IMR-90 (cell line): ENCODE results near the gene GALM. TPM values are rescaled to one million over a fixed set of nuclear protein-coding genes. Genes with fewer than 3 reads are reported as not detected.

Experiments
- ATAC-seq: fragments of 200-7000 bp; cut with Tn5 transposase; 2 replicates; pipeline ENCODE4 v1.9.1; 2020; ENCODE audit warnings: low read depth, mild to moderate bottlenecking, moderate library complexity
- BruUV-seq: library from RNA; stranded (reverse); fragments of 400-500 nt; replicated peaks from 2 replicates; lab custom pipeline; 2021; lab: Mats Ljungman, UMichigan
- CTCF ChIA-PET: fragments of 300-600 bp; formaldehyde crosslinking; extraction: SDS; loops from one replicate; lab custom pipeline; 2021; ENCODE audit warnings: antibody characterized with exemption; lab: Yijun Ruan, JAX
- POLR2A ChIA-PET: fragments of 300-600 bp; sonication (Branson Sonifier 250); formaldehyde crosslinking; loops from one replicate; lab custom pipeline; 2022; ENCODE audit warnings: antibody characterized with exemption; ENCODE audit not compliant: unreplicated experiment; lab: Charles Lee
- DNase-seq: peaks from one replicate; pipeline ENCODE4 v3.0.0; 2013
- H2AFZ ChIP-seq: replicated peaks from 2 replicates; pipeline ENCODE3; 2013; ENCODE audit warnings: low read length, mild to moderate bottlenecking; ENCODE audit not compliant: poor library complexity
- H2AK5ac ChIP-seq: 2 replicates; pipeline ENCODE4 v1.6.1; 2013; ENCODE audit warnings: low read depth, low read length, inconsistent platforms
- H2AK9ac ChIP-seq: replicated peaks from 2 replicates; pipeline ENCODE3; 2013; ENCODE audit warnings: mild to moderate bottlenecking, low read depth, low read length, moderate library complexity; ENCODE audit not compliant: poor library complexity
- H2BK120ac ChIP-seq: 2 replicates; pipeline ENCODE4 v1.6.1; 2013; ENCODE audit warnings: low read depth, low read length, inconsistent platforms
- H2BK15ac ChIP-seq: 3 replicates; pipeline ENCODE4 v1.6.1; 2013; ENCODE audit warnings: low read depth, low read length, inconsistent platforms
- H2BK20ac ChIP-seq: 2 replicates; pipeline ENCODE4 v1.6.1; 2013; ENCODE audit warnings: low read depth, mild to moderate bottlenecking, inconsistent platforms, low read length, moderate library complexity
- H2BK5ac ChIP-seq: 2 replicates; pipeline ENCODE4 v1.6.1; 2013; ENCODE audit warnings: mild to moderate bottlenecking, low read depth, low read length, inconsistent platforms; ENCODE audit not compliant: poor library complexity, severe bottlenecking
- H3K14ac ChIP-seq: replicated peaks from 2 replicates; pipeline ENCODE4 v1.6.1; 2013; ENCODE audit warnings: low read depth, low read length, inconsistent platforms
- H3K18ac ChIP-seq: 2 replicates; pipeline ENCODE4 v1.6.1; 2013; ENCODE audit warnings: low read depth, low read length, control low read depth
- H3K23ac ChIP-seq: 2 replicates; pipeline ENCODE4 v1.6.1; 2013; ENCODE audit warnings: low read depth, low read length, inconsistent platforms
- H3K27ac ChIP-seq: 2 replicates; pipeline ENCODE4 v1.5.1; 2013; ENCODE audit warnings: mild to moderate bottlenecking, control low read depth, low read length; ENCODE audit not compliant: insufficient read depth
- H3K27me3 ChIP-seq: 2 replicates; pipeline ENCODE4 v1.6.1; 2013; ENCODE audit warnings: low read length; ENCODE audit not compliant: control insufficient read depth, insufficient read depth
- H3K36me3 ChIP-seq: 2 replicates; pipeline ENCODE4 v1.6.1; 2013; ENCODE audit warnings: low read length, mixed read lengths; ENCODE audit not compliant: control insufficient read depth, insufficient read depth
- H3K4ac ChIP-seq: 2 replicates; pipeline ENCODE4 v1.6.1; 2013; ENCODE audit warnings: low read depth, low read length, inconsistent platforms
- H3K4me1 ChIP-seq: 2 replicates; pipeline ENCODE4 v1.6.1; 2013; ENCODE audit warnings: low read length, mixed read lengths; ENCODE audit not compliant: control insufficient read depth, insufficient read depth
- H3K4me2 ChIP-seq: 2 replicates; pipeline ENCODE4 v1.6.1; 2013; ENCODE audit warnings: low read depth, mild to moderate bottlenecking, control low read depth, low read length, moderate library complexity
- H3K4me3 ChIP-seq: 2 replicates; pipeline ENCODE4 v1.5.1; 2013; ENCODE audit warnings: low read depth, mild to moderate bottlenecking, control low read depth, low read length, moderate library complexity; ENCODE audit not compliant: insufficient read depth
- H3K56ac ChIP-seq: 2 replicates; pipeline ENCODE4 v1.6.1; 2013; ENCODE audit warnings: low read length, inconsistent platforms; ENCODE audit not compliant: insufficient read depth; ENCODE audit errors: extremely low read depth
- H3K79me1 ChIP-seq, 2 experiments: 2 replicates each; pipeline ENCODE4 v1.6.1; 2013; ENCODE audit warnings: low read length in 2 of 2, inconsistent platforms in 1 of 2, low read depth in 1 of 2
- H3K9ac ChIP-seq: 2 replicates; pipeline ENCODE4 v1.6.1; 2013; ENCODE audit warnings: low read depth, low read length, control low read depth
- H3K9me1 ChIP-seq: 2 replicates; pipeline ENCODE4 v1.6.1; 2013; ENCODE audit warnings: low read length, inconsistent platforms; ENCODE audit not compliant: insufficient read depth
- H3K9me3 ChIP-seq: 2 replicates; pipeline ENCODE4 v1.6.1; 2013; ENCODE audit warnings: low read length; ENCODE audit not compliant: control insufficient read depth, insufficient read depth
- H4K20me1 ChIP-seq: 2 replicates; pipeline ENCODE4 v1.6.1; 2013; ENCODE audit warnings: low read length, inconsistent platforms; ENCODE audit not compliant: insufficient read depth
- H4K5ac ChIP-seq: 2 replicates; pipeline ENCODE4 v1.6.1; 2013; ENCODE audit warnings: mild to moderate bottlenecking, low read depth, low read length, control low read depth
- H4K8ac ChIP-seq, 2 experiments: 2 replicates each; pipeline ENCODE4 v1.6.1; 2013; ENCODE audit warnings: low read depth in 2 of 2, low read length in 2 of 2, control low read depth in 1 of 2, inconsistent platforms in 1 of 2
- H4K91ac ChIP-seq: 2 replicates; pipeline ENCODE4 v1.6.1; 2013; ENCODE audit warnings: low read depth, low read length, inconsistent platforms; ENCODE audit not compliant: insufficient read depth
- CHD1 ChIP-seq: IDR thresholded peaks from 2 replicates; pipeline ENCODE4 v1.6.1; 2012; ENCODE audit warnings: low read depth, low read length, improper control_type of control experiment
- FOS ChIP-seq: fragments of 150-350 bp; IDR thresholded peaks from 2 replicates; pipeline ENCODE4 v1.6.1; 2016; ENCODE audit warnings: low read depth, low read length
- MAFK ChIP-seq: IDR thresholded peaks from 2 replicates; pipeline ENCODE4 v1.6.1; 2012; ENCODE audit warnings: low read depth, low read length, improper control_type of control experiment
- MXI1 ChIP-seq: IDR thresholded peaks from 2 replicates; pipeline ENCODE4 v1.6.1; 2012; ENCODE audit warnings: low read depth, mild to moderate bottlenecking, low read length, moderate library complexity, borderline replicate concordance
- POLR2A ChIP-seq: IDR thresholded peaks from 2 replicates; pipeline ENCODE4 v1.6.1; 2012; ENCODE audit warnings: mild to moderate bottlenecking, low read depth, low read length
- SMC3 ChIP-seq: fragments of 150-350 bp; IDR thresholded peaks from 2 replicates; pipeline ENCODE4 v1.6.1; 2016; ENCODE audit warnings: low read depth, mild to moderate bottlenecking, antibody characterized with exemption, low read length, moderate library complexity
- WGBS, 2 experiments: methylation state at CpG; one replicate each; pipeline versions ENCODE4 v1.1.5 to v1.1.7; 2013; ENCODE audit warnings: missing lambda C conversion rate in 2 of 2; ENCODE audit not compliant: insufficient read length in 1 of 2; ENCODE audit errors: extremely low coverage in 2 of 2; 5-methylcytosine and 5-hydroxymethylcytosine counted together
- dilution Hi-C: fragments of 300-500 bp; cut with HindIII; formaldehyde crosslinking; loops from one replicate; pipeline ENCODE4 v1.14.3; 2018; ENCODE audit warnings: low sequenced_read_pairs; ENCODE audit not compliant: unreplicated experiment
- in situ Hi-C: fragments of 300-500 bp; cut with MboI; formaldehyde crosslinking; loops from 3 replicates; pipeline ENCODE4 v1.14.3; 2019; ENCODE audit warnings: low sequenced_read_pairs, inconsistent platforms, mixed read lengths
- intact Hi-C: fragments of 100-400 bp; cut with micrococcal nuclease; formaldehyde crosslinking; loops from 2 replicates; pipeline ENCODE4 v1.10.0; 2022
- polyA plus RNA-seq, 3 experiments: library from polyadenylated mRNA; depleted of rRNA; stranded (reverse); fragments of >200 nt; gene quantifications; 2 replicates each; pipeline ENCODE4 v1.2.3, GENCODE V29; 2012; ENCODE audit warnings: low replicate concordance in 1 of 3
- total RNA-seq: library from RNA; depleted of rRNA; stranded (reverse); fragments of >200 nt; gene quantifications from 2 replicates; pipeline ENCODE4 v1.2.3, GENCODE V29; 2012

Gene GALM
- total and polyA plus RNA-seq, 2 of the 4 experiments (the other 2 are of a cell fraction): 12.1 to 24.2 TPM

- CTCF ChIA-PET: no interaction called here
- Histone ChIP-seq H4K91ac (no peak overlapping the region), H3K36me3 (peaks cover 8% of the 10 kb centered on the region), H2AK9ac (no peak overlapping the region), H4K8ac (no peak overlapping the region), H3K14ac (no peak overlapping the region), H2BK120ac (no peak overlapping the region), H2BK15ac (no peak overlapping the region), H2BK5ac (no peak overlapping the region), H2BK20ac (no peak overlapping the region), H2AFZ (no peak overlapping the region), H4K20me1 (no peaks in the 10 kb centered on the region), H3K27ac (no peak overlapping the region), H2AK5ac (no peak overlapping the region), H3K4me3 (no peak overlapping the region), H3K9me1 (peaks cover 6% of the 10 kb centered on the region; the same call in 1 of the 2 replicates), H3K79me1 (peaks cover 3 to 8% of the 10 kb centered on the region in 2 experiments; a peak in 2 of 4 replicates), H4K5ac (no peak overlapping the region), H3K18ac (no peak overlapping the region), H3K4me1 (no peaks in the 10 kb centered on the region; the same call in 1 of the 2 replicates), H3K27me3 (no peaks in the 10 kb centered on the region), H3K9ac (no peak overlapping the region), H3K23ac (no peak overlapping the region), H3K4ac (no peak overlapping the region), H3K9me3 (no peaks in the 10 kb centered on the region), H3K56ac (no peak overlapping the region), H3K4me2 (no peak overlapping the region)
- no peak for ATAC-seq
- DNase-seq: no peak
- no TSS peak for BruUV-seq
- in situ Hi-C loops: no loop called here
- no CpG with 5 or more reads among the region's 2 CpGs for whole genome bisulfite sequencing, 2 experiments
- dilution Hi-C loops: no loop called here
- POLR2A ChIA-PET: no interaction called here
- intact Hi-C loops: no loop called here
- TF ChIP-seq POLR2A (no peak), CHD1 (no peak), SMC3 (no peak), FOS (no peak), MXI1 (no peak), MAFK (no peak)
Measured at GRCh38 chr2:38671946-38672345, 6.0 kb downstream of the GALM start.
